HCT116 (cell line): ENCODE data around the gene INPP5D. TPM values are rescaled to one million over a fixed set of nuclear protein-coding genes. Genes with fewer than 3 reads are reported as not detected.

Source experiments
- ATAC-seq: fragments of 200-7000 bp; cut with Tn5 transposase; 2 replicates; pipeline ENCODE4 v1.9.1; 2020; ENCODE audit warnings: mild to moderate bottlenecking, moderate library complexity
- BruUV-seq: library from RNA; stranded (reverse); fragments of 400-500 nt; replicated peaks from 2 replicates; lab custom pipeline; 2021; lab: Mats Ljungman, UMichigan
- CTCF ChIA-PET: fragments of 300-600 bp; sonication (Branson Sonifier 250); formaldehyde crosslinking; loops from one replicate; lab custom pipeline; 2021; ENCODE audit warnings: antibody characterized with exemption; lab: Charles Lee
- POLR2A ChIA-PET: fragments of 300-600, 350-600 bp; sonication (Branson Sonifier 250); formaldehyde crosslinking; loops from one replicate; lab custom pipeline; 2021; ENCODE audit warnings: antibody characterized with exemption; lab: Charles Lee
- RAD21 ChIA-PET, 2 experiments: fragments of 300-600 bp; sonication (Branson Sonifier 250); formaldehyde crosslinking; loops; one replicate each; lab custom pipeline; 2023; ENCODE audit warnings: low total read pairs in 2 of 2; ENCODE audit not compliant: uncharacterized antibody in 2 of 2, unreplicated experiment in 2 of 2, low non-redundant PET in 1 of 2; lab: Charles Lee
- DNase-seq: peaks from one replicate; pipeline ENCODE4 v3.0.0-alpha.2; 2010; ENCODE audit warnings: low read depth, low spot score
- H2AFZ ChIP-seq: fragments of 200-600 bp; shearing (Covaris generic), sonication (generic); 2 replicates; pipeline ENCODE4 v1.6.1; 2017; ENCODE audit warnings: low read depth, mixed run types, mixed read lengths, antibody characterized with exemption, low read length; ENCODE audit not compliant: poor library complexity, severe bottlenecking
- H3K27ac ChIP-seq: 2 replicates; pipeline ENCODE4 v1.5.1; 2012; ENCODE audit warnings: low read depth, low read length
- H3K27me3 ChIP-seq: fragments of 200-600 bp; sonication (generic); 2 replicates; pipeline ENCODE4 v1.6.1; 2016; ENCODE audit warnings: mixed run types, low read length, mixed read lengths; ENCODE audit not compliant: insufficient read depth
- H3K36me3 ChIP-seq, 2 experiments: fragments of 200-500 bp in 1 of 2; fragments of 200-600 bp in 1 of 2; sonication (Bioruptor generic) in 1 of 2; sonication (generic) in 1 of 2; 2 replicates each; pipeline versions ENCODE4 v1.5.1 to v1.6.1; 2014 to 2016; ENCODE audit warnings: low read length in 2 of 2, inconsistent platforms in 1 of 2, mixed read lengths in 1 of 2, mixed run types in 1 of 2; ENCODE audit not compliant: insufficient read depth in 2 of 2, control insufficient read depth in 1 of 2
- H3K4me1 ChIP-seq, 2 experiments: fragments of 200-600 bp in 1 of 2; sonication (generic) in 1 of 2; 2 replicates each; pipeline versions ENCODE4 v1.5.1 to v1.6.1; 2012 to 2017; ENCODE audit warnings: low read length in 2 of 2, inconsistent platforms in 1 of 2, mild to moderate bottlenecking in 1 of 2, mixed read lengths in 1 of 2, mixed run types in 1 of 2, moderate library complexity in 1 of 2; ENCODE audit not compliant: insufficient read depth in 2 of 2, control insufficient read depth in 1 of 2
- H3K4me2 ChIP-seq: fragments of 200-600 bp; sonication (generic); 2 replicates; pipeline ENCODE4 v1.6.1; 2017; ENCODE audit warnings: mixed run types, low read length, mixed read lengths
- H3K4me3 ChIP-seq, 2 experiments: fragments of 200-600 bp in 1 of 2; sonication (generic) in 1 of 2; replicated peaks in 1 of 2; 2 replicates each; pipeline ENCODE4 v1.5.1; 2011 to 2016; ENCODE audit warnings: low read length in 2 of 2, control low read depth in 1 of 2, low read depth in 1 of 2, mild to moderate bottlenecking in 1 of 2, mixed read lengths in 1 of 2, mixed run types in 1 of 2
- H3K79me2 ChIP-seq: fragments of 200-600 bp; sonication (generic); 2 replicates; pipeline ENCODE4 v1.6.1; 2017; ENCODE audit warnings: mild to moderate bottlenecking, mixed run types, low read length, moderate library complexity, mixed read lengths; ENCODE audit not compliant: insufficient read depth
- H3K9ac ChIP-seq: fragments of 200-600 bp; sonication (generic); 2 replicates; pipeline ENCODE4 v1.6.1; 2016; ENCODE audit warnings: low read length, mixed read lengths
- H3K9me2 ChIP-seq: fragments of 200-600 bp; sonication (generic), shearing (Covaris generic); 2 replicates; pipeline ENCODE4 v1.6.1; 2017; ENCODE audit warnings: mixed run types, mild to moderate bottlenecking, moderate library complexity; ENCODE audit not compliant: insufficient read depth
- H3K9me3 ChIP-seq, 2 experiments: fragments of 200-500 bp in 1 of 2; fragments of 200-600 bp in 1 of 2; sonication (Bioruptor generic) in 1 of 2; sonication (generic) in 1 of 2; 2 replicates each; pipeline ENCODE4 v1.6.1; 2014 to 2017; ENCODE audit warnings: low read length in 2 of 2, mixed read lengths in 2 of 2, inconsistent platforms in 1 of 2, low read depth in 1 of 2, mild to moderate bottlenecking in 1 of 2, mixed run types in 1 of 2, moderate library complexity in 1 of 2; ENCODE audit not compliant: control insufficient read depth in 1 of 2, insufficient read depth in 1 of 2
- H4K20me1 ChIP-seq: fragments of 200-600 bp; sonication (generic), shearing (Covaris generic); 2 replicates; pipeline ENCODE4 v1.6.1; 2017; ENCODE audit warnings: mixed run types, mild to moderate bottlenecking, moderate library complexity; ENCODE audit not compliant: insufficient read depth
- CEBPB ChIP-seq: IDR thresholded peaks from 2 replicates; pipeline ENCODE4 v1.6.1; 2012; ENCODE audit warnings: low read depth
- FOSL1 ChIP-seq: IDR thresholded peaks from 2 replicates; pipeline ENCODE4 v1.6.1; 2012; ENCODE audit warnings: low read depth
- SIN3A ChIP-seq: IDR thresholded peaks from 2 replicates; pipeline ENCODE4 v1.6.1; 2012; ENCODE audit warnings: low read depth
- SRF ChIP-seq: IDR thresholded peaks from 2 replicates; pipeline ENCODE4 v1.6.1; 2012; ENCODE audit warnings: low read depth
- intact Hi-C: fragments of 100-400 bp; cut with micrococcal nuclease; formaldehyde crosslinking; loops from 2 replicates; pipeline ENCODE4 v1.10.0; 2022
- total RNA-seq: library from RNA; stranded (reverse); gene quantifications from one replicate; pipeline ENCODE4 v1.2.1, GENCODE V29; 2021; ENCODE audit not compliant: unreplicated experiment
- TF ChIP-seq, protein P1 (sequence below): IDR thresholded peaks from 2 replicates; pipeline ENCODE4 v1.6.1; 2011; ENCODE audit warnings: mild to moderate bottlenecking, low read length, moderate library complexity; ENCODE audit not compliant: insufficient replicate concordance; ENCODE audit errors: extremely low read depth
- TF ChIP-seq, protein P2 (sequence below): IDR thresholded peaks from 2 replicates; pipeline ENCODE4 v1.6.1; 2012
- TF ChIP-seq, protein P3 (sequence below): IDR thresholded peaks from 2 replicates; pipeline ENCODE4 v1.6.1; 2012

The INPP5D gene
- total RNA-seq, 1 experiment from 2014 or later, result 1.8 TPM

DNA sequence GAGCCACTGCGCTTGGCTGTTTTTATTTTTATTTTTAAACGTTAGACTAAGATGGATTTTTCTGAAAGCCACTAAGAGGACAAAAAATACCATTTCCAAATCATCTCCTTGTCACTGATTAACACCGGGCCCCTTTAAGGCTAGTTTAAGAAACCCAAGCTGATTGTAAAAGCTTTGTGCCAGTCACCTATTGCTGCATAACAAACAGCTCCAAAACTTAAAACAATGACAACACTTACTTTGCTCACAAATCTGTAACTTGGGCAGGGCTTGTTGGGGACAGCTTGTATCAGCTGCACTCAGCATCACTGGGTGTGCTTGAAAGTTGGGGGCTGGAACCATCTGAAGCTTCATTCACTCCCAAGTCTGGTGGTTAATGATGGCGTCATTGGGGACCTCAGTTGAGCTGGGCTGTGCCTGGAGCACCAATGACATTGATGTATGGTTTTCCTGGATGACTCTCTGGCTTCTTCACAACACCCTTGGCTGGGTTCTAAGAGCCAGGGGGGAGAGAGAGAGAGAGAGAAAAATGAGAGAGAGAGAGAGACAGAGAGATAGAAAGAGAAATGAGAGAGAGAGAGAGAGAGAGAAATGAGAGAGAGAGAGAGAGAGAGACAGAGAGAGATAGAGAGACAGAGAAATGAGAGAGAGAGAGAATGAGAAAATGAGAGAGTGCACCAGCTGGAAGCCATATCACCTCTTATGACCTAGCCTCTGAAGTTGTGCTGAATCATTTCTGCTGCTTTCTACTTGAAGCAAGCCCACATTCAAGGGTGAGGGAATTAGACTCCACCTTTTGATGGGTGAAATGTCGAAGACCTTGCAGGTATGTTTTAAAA, 165.3 kb downstream of the INPP5D start:
- H3K79me2 ChIP-seq, result no peaks in the 10 kb centered on the region
- no peaks in the 10 kb centered on the region for H3K9me2 ChIP-seq
- ChIA-PET POLR2A (no interaction called here), RAD21 (no interaction called here), CTCF (no interaction called here)
- no peak overlapping the region for H3K4me2 ChIP-seq
- no peaks in the 10 kb centered on the region for H4K20me1 ChIP-seq
- BruUV-seq, result no TSS peak
- DNase-seq, result no peak
- ATAC-seq, result no peak
- H3K9ac ChIP-seq, result no peak overlapping the region
- H3K4me3 ChIP-seq, result no peak overlapping the region
- no peak overlapping the region for H3K27ac ChIP-seq
- H3K27me3 ChIP-seq, result no peaks in the 10 kb centered on the region
- H3K9me3 ChIP-seq, result no peaks in the 10 kb centered on the region; a peak in 1 of 4 replicates
- TF ChIP-seq SRF (no peak), FOSL1 (no peak), CEBPB (no peak), SIN3A (no peak)
- TF ChIP-seq, protein P1, sequence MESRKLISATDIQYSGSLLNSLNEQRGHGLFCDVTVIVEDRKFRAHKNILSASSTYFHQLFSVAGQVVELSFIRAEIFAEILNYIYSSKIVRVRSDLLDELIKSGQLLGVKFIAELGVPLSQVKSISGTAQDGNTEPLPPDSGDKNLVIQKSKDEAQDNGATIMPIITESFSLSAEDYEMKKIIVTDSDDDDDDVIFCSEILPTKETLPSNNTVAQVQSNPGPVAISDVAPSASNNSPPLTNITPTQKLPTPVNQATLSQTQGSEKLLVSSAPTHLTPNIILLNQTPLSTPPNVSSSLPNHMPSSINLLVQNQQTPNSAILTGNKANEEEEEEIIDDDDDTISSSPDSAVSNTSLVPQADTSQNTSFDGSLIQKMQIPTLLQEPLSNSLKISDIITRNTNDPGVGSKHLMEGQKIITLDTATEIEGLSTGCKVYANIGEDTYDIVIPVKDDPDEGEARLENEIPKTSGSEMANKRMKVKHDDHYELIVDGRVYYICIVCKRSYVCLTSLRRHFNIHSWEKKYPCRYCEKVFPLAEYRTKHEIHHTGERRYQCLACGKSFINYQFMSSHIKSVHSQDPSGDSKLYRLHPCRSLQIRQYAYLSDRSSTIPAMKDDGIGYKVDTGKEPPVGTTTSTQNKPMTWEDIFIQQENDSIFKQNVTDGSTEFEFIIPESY, result no peak
- TF ChIP-seq, protein P2, sequence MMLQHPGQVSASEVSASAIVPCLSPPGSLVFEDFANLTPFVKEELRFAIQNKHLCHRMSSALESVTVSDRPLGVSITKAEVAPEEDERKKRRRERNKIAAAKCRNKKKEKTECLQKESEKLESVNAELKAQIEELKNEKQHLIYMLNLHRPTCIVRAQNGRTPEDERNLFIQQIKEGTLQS, result no peak
- TF ChIP-seq, protein P3, sequence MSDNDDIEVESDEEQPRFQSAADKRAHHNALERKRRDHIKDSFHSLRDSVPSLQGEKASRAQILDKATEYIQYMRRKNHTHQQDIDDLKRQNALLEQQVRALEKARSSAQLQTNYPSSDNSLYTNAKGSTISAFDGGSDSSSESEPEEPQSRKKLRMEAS, result no peak
- no peaks in the 10 kb centered on the region; a peak in 1 of 4 replicates for H3K4me1 ChIP-seq
- intact Hi-C loops, result no loop called here
- H2AFZ ChIP-seq, result no peak overlapping the region
- no peaks in the 10 kb centered on the region for H3K36me3 ChIP-seq
